EL (cell line): ENCODE data around the gene LDLRAD3.

Experiments
- DNase-seq: peaks from one replicate; pipeline ENCODE4 v3.0.0-alpha.2; 2016

LDLRAD3 gene

GRCh38 chr11:36081274-36081945 lies 137.5 kb downstream of the LDLRAD3 start:
- no peak for DNase-seq

GRCh38 chr11:36086366-36086765 lies 142.5 kb downstream of the LDLRAD3 start:
- DNase-seq: no peak

DNA sequence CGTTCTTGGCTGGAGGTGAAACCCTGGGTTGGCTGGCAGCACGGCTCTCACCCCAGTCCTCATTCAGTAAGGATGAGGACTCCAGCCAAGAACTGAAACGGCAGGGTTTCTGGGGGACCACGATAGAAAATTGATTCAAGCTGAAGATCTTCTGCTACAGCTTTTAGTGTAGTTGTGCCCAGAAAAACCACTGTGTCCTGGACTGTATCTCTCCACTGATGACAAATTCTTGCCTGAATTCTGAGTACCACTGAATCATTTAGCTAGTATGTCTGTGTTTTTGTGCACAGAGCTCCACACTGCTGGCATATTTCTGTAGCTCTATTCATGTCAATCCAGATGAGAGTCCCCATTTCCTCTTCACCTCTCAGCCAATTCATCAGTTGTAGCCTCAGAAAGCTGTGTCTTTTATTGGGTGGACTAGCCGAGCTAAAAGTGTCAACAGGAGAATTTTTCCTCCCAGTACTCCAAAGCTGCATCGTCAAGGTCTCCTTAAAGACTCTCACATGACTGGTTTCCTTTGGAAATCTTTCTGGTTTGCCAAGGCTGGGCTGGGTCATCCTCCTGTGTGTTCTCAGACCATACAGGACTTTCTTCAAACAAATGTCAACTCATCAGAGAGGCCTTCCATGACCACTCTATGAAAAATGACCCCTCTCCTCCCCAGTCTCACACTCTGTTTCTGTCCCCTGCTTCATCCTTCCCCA lies 144.6 kb downstream of the LDLRAD3 start:
- DNase-seq: no peak

DNA sequence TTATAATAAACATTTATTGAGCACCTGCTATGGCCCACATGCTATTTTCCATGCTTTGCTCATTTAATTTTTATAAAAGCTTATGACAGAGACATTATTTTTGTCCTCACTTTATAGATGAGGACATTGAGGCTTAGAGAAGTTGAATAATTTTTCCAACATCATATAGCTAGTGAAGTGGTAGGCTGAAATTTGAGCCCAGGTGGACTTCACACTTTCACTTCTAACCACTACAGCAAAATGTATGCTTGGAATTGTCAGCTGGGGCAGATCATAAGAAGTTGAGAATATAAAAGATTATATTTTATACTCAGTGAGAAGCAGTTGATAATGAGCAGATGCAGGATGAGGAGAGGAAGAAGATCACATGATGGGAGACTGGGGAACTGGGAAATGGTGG lies 146.1 kb downstream of the LDLRAD3 start:
- DNase-seq: no peak

GRCh38 chr11:36090356-36091109 lies 146.7 kb downstream of the LDLRAD3 start:
- no peak for DNase-seq

GRCh38 chr11:36091256-36091811 lies 147.5 kb downstream of the LDLRAD3 start:
- peak; percentile 70 for DNase-seq

DNA sequence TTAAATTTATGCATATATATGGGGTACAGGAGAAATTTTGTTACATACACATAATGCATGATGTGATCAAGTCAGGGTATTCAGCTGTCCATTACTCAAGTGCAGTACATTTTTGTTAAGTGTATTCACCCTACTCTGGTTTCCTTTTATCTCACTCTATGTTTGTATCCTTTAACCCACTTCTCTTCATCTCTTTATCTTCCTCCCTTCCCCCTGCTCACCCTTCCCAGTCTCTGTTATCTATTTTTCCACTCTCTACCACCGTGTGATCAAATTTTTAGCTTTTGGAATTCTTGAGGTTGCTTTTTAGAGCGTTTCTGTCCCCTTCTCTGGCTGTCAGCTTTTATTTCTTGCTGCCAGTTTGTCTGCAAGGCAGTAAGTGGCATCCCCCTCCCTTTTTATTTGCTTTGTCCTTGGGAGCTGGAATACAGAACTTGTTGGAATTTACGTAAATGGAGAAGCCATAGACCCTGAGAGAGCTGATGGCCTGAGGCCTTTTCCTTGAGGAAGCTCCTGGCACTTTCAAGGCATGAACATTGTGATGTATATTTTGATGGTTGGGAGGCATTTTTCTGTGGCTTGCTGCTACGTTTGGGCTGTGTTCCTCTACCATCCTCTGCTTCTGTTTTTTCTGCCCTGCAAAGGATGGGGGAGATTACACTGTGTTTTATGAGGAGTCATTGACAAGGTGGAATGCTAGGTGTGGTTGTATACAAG lies 148.6 kb downstream of the LDLRAD3 start:
- DNase-seq: peak; percentile 16

GRCh38 chr11:36093548-36093947 lies 149.7 kb downstream of the LDLRAD3 start:
- no peak for DNase-seq

- DNase-seq: no peak
These were observed 150.3 kb downstream of the LDLRAD3 start for GRCh38 chr11:36094164-36094563.

GRCh38 chr11:36095716-36096115 lies 151.9 kb downstream of the LDLRAD3 start:
- no peak for DNase-seq

GRCh38 chr11:36097219-36097650 lies 153.4 kb downstream of the LDLRAD3 start:
- no peak for DNase-seq

DNA sequence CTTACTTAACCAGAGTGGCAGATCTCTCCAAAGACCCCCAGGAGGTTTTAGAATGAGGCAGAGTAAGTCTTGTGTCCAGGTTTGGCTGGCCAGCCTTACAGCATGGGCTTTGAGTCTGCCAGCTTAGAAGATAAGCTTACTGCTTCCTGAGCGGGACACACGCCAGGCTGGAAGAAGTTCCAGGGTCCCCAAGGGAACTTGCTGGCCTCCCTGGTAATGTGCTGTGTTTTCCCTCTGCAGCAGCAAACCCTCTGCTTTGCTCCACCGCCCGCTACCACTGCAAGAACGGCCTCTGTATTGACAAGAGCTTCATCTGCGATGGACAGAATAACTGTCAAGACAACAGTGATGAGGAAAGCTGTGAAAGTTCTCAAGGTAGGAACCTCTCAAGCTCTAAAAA lies 154.2 kb downstream of the LDLRAD3 start:
- DNase-seq: no peak

DNA sequence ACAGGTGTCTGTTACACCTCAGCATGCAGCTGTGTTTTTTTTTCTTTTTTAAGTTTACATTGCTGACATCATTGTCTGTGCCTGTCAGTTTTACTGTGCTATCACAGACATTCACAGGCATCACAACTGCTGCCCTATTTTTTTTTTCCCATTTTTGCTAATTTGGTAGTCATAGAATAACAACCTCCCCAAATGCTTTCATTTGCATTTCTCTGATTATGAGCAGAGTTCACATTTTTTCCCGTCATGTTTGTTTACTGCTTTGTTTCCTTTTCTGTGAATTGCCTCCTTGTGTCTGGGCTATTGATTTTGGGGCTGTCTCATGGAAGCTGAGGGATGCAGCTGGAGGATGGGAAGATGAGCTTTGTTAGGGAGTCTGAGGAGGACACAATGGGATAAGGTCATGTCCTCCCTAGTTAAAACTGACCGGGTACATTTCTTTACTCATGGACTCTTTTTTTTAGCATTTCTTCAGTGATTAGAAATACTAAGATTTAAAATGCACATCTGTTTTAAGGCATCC lies 155.1 kb downstream of the LDLRAD3 start:
- DNase-seq: no peak

DNA sequence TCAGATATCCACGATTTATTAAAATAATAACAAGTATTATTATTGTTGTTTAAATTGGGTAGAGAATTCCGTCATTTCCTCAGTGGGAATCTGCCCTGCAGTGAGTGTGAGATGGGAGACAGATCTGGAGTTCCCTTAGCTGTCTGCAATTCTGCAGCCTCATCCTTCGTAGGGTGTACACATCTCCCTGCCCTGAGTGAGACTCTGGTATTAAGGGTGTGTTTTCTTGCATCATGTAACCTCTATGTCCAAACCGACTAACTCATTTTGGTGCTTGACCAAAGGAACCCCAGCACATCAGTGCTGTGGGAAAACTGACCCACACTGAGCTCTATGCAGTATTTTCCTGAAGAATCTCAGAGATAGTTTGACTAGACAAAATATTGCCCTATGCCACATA lies 157.6 kb downstream of the LDLRAD3 start:
- no peak for DNase-seq

GRCh38 chr11:36102868-36103267 lies 159.0 kb downstream of the LDLRAD3 start:
- DNase-seq: no peak

DNA sequence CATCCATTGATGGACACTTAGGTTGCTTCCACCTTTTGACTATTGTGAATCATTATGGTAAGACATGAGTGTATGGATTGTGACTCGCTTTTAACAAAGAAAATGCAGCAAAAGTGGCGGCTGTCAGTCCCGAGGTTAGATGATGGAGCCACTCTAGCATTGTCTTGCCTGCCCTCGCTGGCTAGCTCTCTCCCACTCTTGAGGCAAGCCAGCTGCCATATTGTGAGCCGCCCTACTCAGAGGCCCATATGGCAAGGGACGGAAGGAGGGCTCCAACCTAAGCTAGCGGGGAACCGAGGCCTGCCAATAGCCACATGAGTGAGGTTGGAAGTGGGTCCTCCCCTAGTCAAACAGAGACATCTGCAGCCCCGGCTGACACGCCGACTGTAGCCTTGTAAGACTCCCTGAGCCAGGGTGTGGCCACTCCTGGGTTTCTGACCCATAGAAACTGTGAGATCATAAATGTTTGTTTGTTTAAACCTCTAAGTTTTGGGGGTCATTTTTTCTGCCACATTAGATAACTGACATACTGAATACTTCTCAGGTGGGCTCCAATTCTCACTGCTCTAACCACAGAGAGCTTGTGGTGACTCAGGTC lies 160.2 kb downstream of the LDLRAD3 start:
- DNase-seq: no peak

DNA sequence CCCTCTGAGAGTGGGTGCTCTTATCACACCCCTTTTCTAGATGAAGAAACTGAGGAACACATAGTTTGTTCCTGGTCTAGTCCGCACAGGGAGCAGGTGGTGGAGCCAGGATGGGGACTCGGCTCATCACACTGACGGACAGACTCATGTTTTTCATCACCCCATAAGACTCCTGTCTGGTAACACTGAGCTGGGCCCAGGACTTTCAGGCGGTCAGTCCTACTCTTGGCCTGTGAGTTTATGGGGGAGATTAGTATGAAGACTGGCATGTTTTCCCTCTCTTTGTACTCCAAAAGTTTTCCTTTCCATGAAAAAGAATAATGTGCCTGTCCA lies 160.8 kb downstream of the LDLRAD3 start:
- DNase-seq: no peak

DNA sequence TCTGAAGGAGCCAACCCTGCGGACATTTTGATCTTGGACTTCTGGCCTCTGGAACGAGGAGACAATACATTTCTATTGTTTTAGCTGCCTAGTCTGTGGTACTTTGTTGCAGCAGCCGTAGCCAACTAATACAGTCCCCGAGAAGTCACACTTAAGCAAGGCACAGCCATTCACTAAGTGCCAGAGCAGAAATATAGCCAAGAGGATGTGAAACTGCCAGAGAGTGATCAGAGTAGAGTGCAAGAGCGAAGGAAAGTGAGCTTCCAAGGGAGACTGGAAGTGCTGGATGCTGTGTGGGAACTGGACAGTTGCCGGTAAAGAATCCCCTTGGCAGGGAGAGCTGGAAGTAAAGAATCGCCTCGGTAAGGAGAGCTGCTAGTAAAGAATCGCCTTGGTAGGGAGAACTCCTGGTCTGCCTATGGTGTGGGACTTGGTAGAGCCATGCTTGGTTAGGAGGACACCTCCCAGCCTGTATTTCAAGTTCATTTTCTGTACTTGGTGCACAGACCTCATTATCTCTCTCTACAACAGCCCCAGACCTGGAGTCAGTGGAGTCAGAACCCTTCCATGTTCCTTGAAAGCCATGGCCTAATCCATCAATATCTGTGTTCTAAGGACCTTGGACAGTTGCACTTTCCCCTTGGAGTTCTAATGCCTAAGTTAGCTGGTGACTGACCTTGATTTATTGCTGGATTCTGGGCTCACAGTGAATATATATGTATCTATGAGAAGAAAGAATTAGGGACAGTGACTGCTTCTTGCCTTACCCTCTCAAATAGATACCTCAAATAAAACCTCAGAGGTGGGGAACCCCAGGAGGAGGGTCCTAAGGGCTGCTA lies 162.1 kb downstream of the LDLRAD3 start:
- DNase-seq: no peak

GRCh38 chr11:36107547-36107946 lies 163.7 kb downstream of the LDLRAD3 start:
- no peak for DNase-seq

GRCh38 chr11:36108881-36109589 lies 165.2 kb downstream of the LDLRAD3 start:
- no peak for DNase-seq

GRCh38 chr11:36109590-36109849 lies 165.7 kb downstream of the LDLRAD3 start:
- DNase-seq: no peak
